Epithelial cell of proximal tubule (primary cell): ENCODE results near the gene SDK1. TPM values are rescaled to one million over a fixed set of nuclear protein-coding genes. Genes with fewer than 3 reads are reported as not detected.

Experiments
- DNase-seq: peaks from one replicate; pipeline ENCODE4 v3.0.0-alpha.2; 2011; ENCODE audit warnings: low read depth
- H3K4me3 ChIP-seq: 2 replicates; pipeline ENCODE4 v1.5.1; 2011; ENCODE audit warnings: low read depth, mild to moderate bottlenecking, low read length
- total RNA-seq: library from RNA; depleted of rRNA; stranded (reverse); fragments of >200 nt; gene quantifications from 2 replicates; pipeline ENCODE4 v1.2.3, GENCODE V29; 2015
- TF ChIP-seq, protein P1 (sequence below): conservative IDR thresholded peaks from 2 replicates; pipeline ENCODE4 v1.5.1; 2012; ENCODE audit warnings: low read depth, mild to moderate bottlenecking, low read length

SDK1 gene
- total RNA-seq, 1 donor from 2014 or later = 0.75 TPM

DNA sequence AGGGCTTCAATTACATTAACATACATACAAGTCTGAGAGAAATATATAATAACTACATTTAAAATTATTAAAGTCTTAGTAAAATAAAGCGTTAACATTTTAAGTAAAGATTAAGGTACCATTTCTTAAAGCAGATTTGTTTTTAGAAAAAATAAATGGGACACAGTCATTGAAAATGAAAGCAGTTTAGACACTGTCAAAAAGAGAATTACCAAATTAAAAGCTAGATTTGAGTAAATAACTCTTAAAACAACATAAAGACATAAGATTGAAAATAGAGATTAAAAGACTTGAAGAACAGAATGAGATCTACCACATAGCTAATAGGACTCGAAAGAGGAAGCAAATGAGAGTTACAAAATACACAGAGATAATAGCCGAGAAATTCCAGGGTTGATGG lies 818.8 kb downstream of the SDK1 start:
- DNase-seq = no peak
- H3K4me3 ChIP-seq = no peak overlapping the region
- TF ChIP-seq, protein P1, sequence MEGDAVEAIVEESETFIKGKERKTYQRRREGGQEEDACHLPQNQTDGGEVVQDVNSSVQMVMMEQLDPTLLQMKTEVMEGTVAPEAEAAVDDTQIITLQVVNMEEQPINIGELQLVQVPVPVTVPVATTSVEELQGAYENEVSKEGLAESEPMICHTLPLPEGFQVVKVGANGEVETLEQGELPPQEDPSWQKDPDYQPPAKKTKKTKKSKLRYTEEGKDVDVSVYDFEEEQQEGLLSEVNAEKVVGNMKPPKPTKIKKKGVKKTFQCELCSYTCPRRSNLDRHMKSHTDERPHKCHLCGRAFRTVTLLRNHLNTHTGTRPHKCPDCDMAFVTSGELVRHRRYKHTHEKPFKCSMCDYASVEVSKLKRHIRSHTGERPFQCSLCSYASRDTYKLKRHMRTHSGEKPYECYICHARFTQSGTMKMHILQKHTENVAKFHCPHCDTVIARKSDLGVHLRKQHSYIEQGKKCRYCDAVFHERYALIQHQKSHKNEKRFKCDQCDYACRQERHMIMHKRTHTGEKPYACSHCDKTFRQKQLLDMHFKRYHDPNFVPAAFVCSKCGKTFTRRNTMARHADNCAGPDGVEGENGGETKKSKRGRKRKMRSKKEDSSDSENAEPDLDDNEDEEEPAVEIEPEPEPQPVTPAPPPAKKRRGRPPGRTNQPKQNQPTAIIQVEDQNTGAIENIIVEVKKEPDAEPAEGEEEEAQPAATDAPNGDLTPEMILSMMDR = no peak

DNA sequence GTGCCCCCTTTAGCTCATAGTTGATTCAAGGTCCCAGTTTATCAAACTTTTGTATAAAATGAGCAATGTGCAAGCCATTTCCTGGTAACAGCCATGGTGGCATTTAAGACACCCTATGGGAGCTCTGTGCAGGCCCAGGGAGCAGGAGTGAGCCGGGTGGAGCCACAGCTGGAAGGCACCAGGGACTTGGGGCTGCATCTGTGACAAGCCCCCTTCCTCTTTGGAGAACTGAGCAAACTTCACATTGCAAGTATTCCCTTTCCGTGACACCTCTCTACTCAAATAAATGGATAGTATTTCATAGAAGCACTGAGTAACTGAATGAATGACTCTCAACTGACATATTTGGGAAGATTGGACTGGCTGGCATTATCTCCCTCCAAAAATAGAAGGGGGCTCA lies 822.3 kb downstream of the SDK1 start:
- H3K4me3 ChIP-seq = no peak overlapping the region
- TF ChIP-seq, protein P1 = no peak
- DNase-seq = no peak

DNA sequence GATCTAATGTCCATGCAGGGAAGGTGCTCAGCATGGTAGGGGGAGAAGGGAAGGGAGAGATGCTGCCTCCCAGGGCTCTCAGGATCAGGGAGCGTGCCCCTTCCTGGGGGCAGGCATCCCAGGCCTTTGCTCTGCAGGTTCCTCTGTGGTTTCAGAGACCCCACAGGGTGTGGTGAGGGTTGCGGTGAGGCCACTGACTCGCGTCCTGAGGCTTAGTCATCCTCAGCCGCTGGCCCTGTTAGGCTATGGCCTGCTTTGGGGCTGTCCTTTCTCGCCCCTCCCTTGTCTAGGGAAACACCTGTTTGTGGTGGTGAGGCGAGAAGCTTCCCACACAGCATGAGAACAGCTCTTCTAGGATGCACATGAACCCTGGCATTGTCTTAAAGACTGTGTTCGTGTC lies 822.8 kb downstream of the SDK1 start:
- H3K4me3 ChIP-seq = no peak overlapping the region
- DNase-seq = peak; percentile 12
- TF ChIP-seq, protein P1 = no peak

DNA sequence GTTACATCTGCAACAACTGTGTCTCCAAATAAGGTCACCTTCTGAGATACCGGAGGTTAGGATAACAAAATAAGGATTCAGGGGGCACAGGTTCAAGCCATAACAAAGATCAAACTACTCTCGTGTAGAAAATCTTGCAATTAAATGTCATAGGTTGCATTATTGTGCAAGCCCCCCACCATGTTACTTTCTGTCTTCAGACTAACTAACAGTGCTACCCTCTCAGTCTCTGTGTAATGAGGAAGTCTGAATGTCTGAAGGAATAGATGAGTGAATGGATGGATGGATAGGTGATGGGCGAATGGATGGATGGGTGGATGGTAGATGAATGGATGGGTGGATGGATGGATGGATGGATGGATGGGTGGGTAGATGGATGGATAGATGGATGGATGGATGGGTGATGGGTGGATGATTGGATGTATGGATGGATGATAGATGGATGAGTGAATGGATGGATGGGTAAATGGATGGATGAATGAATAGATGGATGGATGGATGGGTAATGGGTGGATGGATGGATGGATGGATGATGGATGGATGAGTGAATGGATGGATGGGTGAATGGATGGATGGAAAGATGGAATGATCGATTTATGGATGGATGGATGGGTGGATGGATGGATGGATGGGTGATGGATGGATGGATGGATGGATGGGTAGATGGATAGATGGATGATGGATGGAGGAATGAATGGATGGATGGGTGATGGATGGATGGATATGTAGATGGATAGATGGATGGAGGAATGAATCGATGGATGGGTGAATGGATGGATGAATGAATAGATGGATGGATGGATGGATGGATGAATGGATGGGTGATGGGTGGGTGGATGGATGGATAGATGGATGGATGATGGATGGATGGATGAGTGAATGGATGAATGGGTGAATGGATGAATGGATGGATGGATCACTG lies 823.8 kb downstream of the SDK1 start:
- H3K4me3 ChIP-seq = no peak overlapping the region
- TF ChIP-seq, protein P1 = no peak
- DNase-seq = no peak

DNA sequence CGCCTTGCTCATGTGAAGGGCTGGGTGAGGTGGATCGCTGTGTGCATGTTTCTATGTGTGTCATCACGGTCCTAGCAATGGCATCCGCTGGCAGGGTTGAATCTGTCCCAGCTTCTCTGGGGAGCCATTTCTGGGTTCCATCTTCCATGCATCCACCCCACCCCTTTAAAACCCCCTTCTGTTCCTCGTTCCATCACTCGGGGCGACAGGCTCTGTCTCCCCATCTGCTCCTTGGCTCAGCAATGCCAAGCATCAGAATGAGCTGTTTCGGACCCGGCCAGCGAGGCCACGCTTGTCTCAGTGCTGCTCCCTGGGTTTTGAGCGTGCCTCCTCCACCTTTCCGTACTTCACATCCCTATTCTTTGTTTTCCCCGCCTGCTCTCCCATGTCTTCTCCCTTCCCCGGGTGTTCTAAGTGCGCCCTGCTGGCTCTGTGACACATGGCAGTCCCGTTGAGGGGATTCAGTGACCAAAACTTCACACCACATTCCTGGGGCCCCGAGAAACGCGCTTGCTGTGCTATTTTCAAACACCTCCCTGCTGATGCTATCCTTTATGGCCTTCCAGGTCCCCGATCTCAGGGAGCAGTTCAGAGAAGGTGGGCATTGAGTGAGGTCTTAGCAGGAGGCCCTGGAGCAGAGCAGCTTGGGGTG lies 827.0 kb downstream of the SDK1 start:
- H3K4me3 ChIP-seq = no peak overlapping the region
- DNase-seq = no peak
- TF ChIP-seq, protein P1 = no peak

DNA sequence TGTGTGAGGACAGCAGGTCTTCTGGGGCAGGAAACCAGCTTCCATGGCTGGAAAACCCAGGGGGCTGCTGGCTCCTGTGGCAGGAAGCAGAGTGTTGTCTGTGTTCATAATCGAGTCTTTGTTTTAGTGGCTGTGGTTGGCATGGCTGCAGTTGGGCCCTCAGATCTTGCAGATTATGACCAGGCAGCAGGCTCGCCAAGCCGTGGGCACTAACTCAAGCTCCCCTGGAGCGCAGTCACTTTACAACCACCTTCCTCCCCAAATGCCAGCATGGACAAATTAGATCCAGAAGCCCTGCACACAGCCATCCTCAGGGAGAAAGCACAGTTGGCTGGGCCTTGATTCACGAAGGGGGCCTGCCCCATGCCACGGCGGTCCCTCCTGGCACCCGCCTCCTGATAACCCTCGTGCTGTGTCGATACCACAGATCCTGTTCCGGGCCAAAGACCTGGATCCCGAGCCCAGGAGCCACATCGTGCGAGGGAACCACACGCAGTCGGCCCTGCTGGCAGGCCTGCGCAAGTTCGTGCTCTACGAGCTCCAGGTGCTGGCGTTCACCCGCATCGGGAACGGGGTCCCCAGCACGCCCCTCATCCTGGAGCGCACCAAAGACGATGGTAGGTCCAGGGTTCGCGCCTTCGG lies 828.5 kb downstream of the SDK1 start:
- TF ChIP-seq, protein P1 = no peak
- no peak for DNase-seq
- no peak overlapping the region for H3K4me3 ChIP-seq
